H9 (cell line): ENCODE measurements around the gene SFXN1. TPM values are rescaled to one million over a fixed set of nuclear protein-coding genes. Genes with fewer than 3 reads are reported as not detected.

Source experiments
- DNase-seq: peaks from one replicate; pipeline ENCODE4 v3.0.0-alpha.2; 2017
- H2AFZ ChIP-seq: one replicate; pipeline ENCODE4 v1.6.1; 2013; ENCODE audit warnings: mild to moderate bottlenecking, low read length, control low read depth, moderate library complexity
- H2AK5ac ChIP-seq: 2 replicates; pipeline ENCODE4 v1.6.1; 2013; ENCODE audit warnings: low read length, control low read depth, mixed read lengths; ENCODE audit not compliant: insufficient read length
- H2BK120ac ChIP-seq: one replicate; pipeline ENCODE4 v1.6.1; 2013; ENCODE audit warnings: low read depth, mild to moderate bottlenecking, low read length, control low read depth, inconsistent platforms; ENCODE audit not compliant: poor library complexity, severe bottlenecking
- H2BK12ac ChIP-seq: 2 replicates; pipeline ENCODE4 v1.6.1; 2013; ENCODE audit warnings: low read length, control low read depth, mixed read lengths, low read depth; ENCODE audit not compliant: insufficient read length
- H2BK15ac ChIP-seq: 2 replicates; pipeline ENCODE4 v1.6.1; 2013; ENCODE audit warnings: low read depth, low read length, control low read depth
- H2BK20ac ChIP-seq: one replicate; pipeline ENCODE4 v1.6.1; 2013; ENCODE audit warnings: low read depth, mild to moderate bottlenecking, low read length, control low read depth, inconsistent platforms; ENCODE audit not compliant: poor library complexity, severe bottlenecking
- H2BK5ac ChIP-seq: 2 replicates; pipeline ENCODE4 v1.6.1; 2013; ENCODE audit warnings: low read length, control low read depth, mixed read lengths; ENCODE audit not compliant: insufficient read length
- H3K14ac ChIP-seq: 2 replicates; pipeline ENCODE4 v1.6.1; 2013; ENCODE audit warnings: low read length, control low read depth; ENCODE audit not compliant: insufficient read depth
- H3K18ac ChIP-seq: 2 replicates; pipeline ENCODE4 v1.6.1; 2013; ENCODE audit warnings: low read depth, mild to moderate bottlenecking, mixed read lengths, low read length, control low read depth; ENCODE audit not compliant: insufficient read length
- H3K23ac ChIP-seq: 2 replicates; pipeline ENCODE4 v1.6.1; 2013; ENCODE audit warnings: low read length, control low read depth, mixed read lengths, low read depth; ENCODE audit not compliant: insufficient read length
- H3K23me2 ChIP-seq: 2 replicates; pipeline ENCODE4 v1.6.1; 2013; ENCODE audit warnings: low read depth, mild to moderate bottlenecking, mixed read lengths, low read length, control low read depth; ENCODE audit not compliant: insufficient read length, poor library complexity, severe bottlenecking
- H3K27ac ChIP-seq: 2 replicates; pipeline ENCODE4 v1.5.1; 2013; ENCODE audit warnings: low read length, control low read depth, mixed read lengths, low read depth; ENCODE audit not compliant: insufficient read length
- H3K27me3 ChIP-seq: 2 replicates; pipeline ENCODE4 v1.6.1; 2013; ENCODE audit warnings: low read length, control low read depth, inconsistent platforms; ENCODE audit not compliant: insufficient read depth
- H3K4ac ChIP-seq: 2 replicates; pipeline ENCODE4 v1.6.1; 2013; ENCODE audit warnings: low read depth, mild to moderate bottlenecking, control low read depth, inconsistent platforms, low read length, moderate library complexity
- H3K4me1 ChIP-seq: 2 replicates; pipeline ENCODE4 v1.6.1; 2013; ENCODE audit warnings: low read length, control low read depth, inconsistent platforms; ENCODE audit not compliant: insufficient read depth
- H3K4me2 ChIP-seq: 2 replicates; pipeline ENCODE4 v1.6.1; 2013; ENCODE audit warnings: low read length, control low read depth, mixed read lengths; ENCODE audit not compliant: insufficient read length, insufficient read depth
- H3K56ac ChIP-seq: 2 replicates; pipeline ENCODE4 v1.6.1; 2013; ENCODE audit warnings: low read depth, mild to moderate bottlenecking, mixed read lengths, low read length, control low read depth; ENCODE audit not compliant: insufficient read length
- H3K79me1 ChIP-seq: 2 replicates; pipeline ENCODE4 v1.6.1; 2013; ENCODE audit warnings: low read depth, mild to moderate bottlenecking, moderate library complexity, low read length, control low read depth, inconsistent platforms; ENCODE audit not compliant: insufficient read depth, poor library complexity, severe bottlenecking
- H3K79me2 ChIP-seq: 2 replicates; pipeline ENCODE4 v1.6.1; 2013; ENCODE audit warnings: low read length, control low read depth, inconsistent platforms; ENCODE audit not compliant: insufficient read depth
- H3K9ac ChIP-seq: 2 replicates; pipeline ENCODE4 v1.6.1; 2013; ENCODE audit warnings: low read length, control low read depth, mixed read lengths; ENCODE audit not compliant: insufficient read length; ENCODE audit errors: extremely low read depth
- H3K9me3 ChIP-seq: one replicate; pipeline ENCODE4 v1.6.1; 2013; ENCODE audit warnings: low read depth, low read length, inconsistent platforms; ENCODE audit not compliant: control insufficient read depth
- H3T11ph ChIP-seq: one replicate; pipeline ENCODE4 v1.6.1; 2013; ENCODE audit warnings: mild to moderate bottlenecking, low read length, control low read depth, inconsistent platforms
- H4K20me1 ChIP-seq: one replicate; pipeline ENCODE4 v1.6.1; 2013; ENCODE audit not compliant: control insufficient read depth, insufficient read length, insufficient read depth
- H4K5ac ChIP-seq: 2 replicates; pipeline ENCODE4 v1.6.1; 2013; ENCODE audit warnings: low read depth, mild to moderate bottlenecking, mixed read lengths, low read length, control low read depth; ENCODE audit not compliant: insufficient read length
- H4K8ac ChIP-seq: replicated peaks from 2 replicates; pipeline ENCODE4 v1.6.1; 2013; ENCODE audit warnings: low read length, control low read depth, mixed read lengths, low read depth; ENCODE audit not compliant: insufficient read length
- H4K91ac ChIP-seq: 2 replicates; pipeline ENCODE4 v1.6.1; 2013; ENCODE audit warnings: low read depth, mild to moderate bottlenecking, moderate library complexity, mixed read lengths, low read length, control low read depth; ENCODE audit not compliant: insufficient read length
- H3K27ac Mint-ChIP-seq, 3 experiments: 2 replicates in 2 of 3; 3 replicates in 1 of 3; pipeline ENCODE4 v1.8.0; 2020 to 2021; ENCODE audit warnings: mixed read lengths in 3 of 3, mild to moderate bottlenecking in 1 of 3, moderate library complexity in 1 of 3
- H3K27me3 Mint-ChIP-seq: 2 replicates; pipeline ENCODE4 v1.8.0; 2021; ENCODE audit warnings: low read depth, mild to moderate bottlenecking, moderate library complexity, mixed read lengths
- H3K36me3 Mint-ChIP-seq, 3 experiments: 2 replicates in 2 of 3; 3 replicates in 1 of 3; pipeline ENCODE4 v1.8.0; 2020 to 2021; ENCODE audit warnings: low read depth in 3 of 3, mixed read lengths in 3 of 3; ENCODE audit not compliant: insufficient read depth in 1 of 3
- H3K4me1 Mint-ChIP-seq, 2 experiments: 2 replicates each; pipeline ENCODE4 v1.8.0; 2020; ENCODE audit warnings: mixed read lengths in 2 of 2
- H3K4me3 Mint-ChIP-seq, 2 experiments: 2 replicates in 1 of 2; 3 replicates in 1 of 2; pipeline ENCODE4 v1.8.0; 2020 to 2021; ENCODE audit warnings: mild to moderate bottlenecking in 2 of 2, mixed read lengths in 2 of 2, moderate library complexity in 1 of 2
- H3K9me3 Mint-ChIP-seq, 2 experiments: 2 replicates in 1 of 2; 3 replicates in 1 of 2; pipeline ENCODE4 v1.8.0; 2020; ENCODE audit warnings: mild to moderate bottlenecking in 2 of 2, mixed read lengths in 2 of 2, moderate library complexity in 1 of 2
- CTCF ChIP-seq: fragments of 200-600 bp; sonication (generic); conservative IDR thresholded peaks from 3 replicates; pipeline ENCODE4 v1.8.0; 2021; ENCODE audit warnings: antibody characterized with exemption, mild to moderate bottlenecking
- WGBS: extraction: QIAGEN DNeasy Blood & Tissue Kit; methylation state at CpG from one replicate; pipeline ENCODE4 v1.1.7; 2013; ENCODE audit warnings: missing lambda C conversion rate, low lambda C conversion rate, mixed read lengths; ENCODE audit not compliant: insufficient read length; ENCODE audit errors: extremely low coverage; 5-methylcytosine and 5-hydroxymethylcytosine counted together
- total RNA-seq: library from RNA; stranded (reverse); gene quantifications from 2 replicates; pipeline ENCODE4 v1.2.1, GENCODE V29; 2021

The SFXN1 gene
- total RNA-seq, 1 experiment from 2014 or later, result 99.2 TPM

- Mint-ChIP-seq H3K36me3 (peaks cover 0 to 4% (median 0%) of the 10 kb centered on the region in 3 experiments; a peak in 2 of 7 replicates), H3K9me3 (peaks cover 0 to 3% of the 10 kb centered on the region in 2 experiments; a peak in 2 of 5 replicates), H3K4me3 (no peak overlapping the region), H3K4me1 (peaks cover 56 to 62% of the 10 kb centered on the region in 2 experiments), H3K27me3 (0 out of 2 replicates have a peak, but pooled peaks cover 2% of the 10 kb centered on the region), H3K27ac (peak overlapping the region; percentile 69 to 96 (median 85); a peak in 3 of 7 replicates)
- peaks cover 12% of the 10 kb centered on the region for H3K4me1 ChIP-seq
- no peak overlapping the region for H2BK15ac ChIP-seq
- no peak overlapping the region for H2AK5ac ChIP-seq
- no peak overlapping the region for H2BK20ac ChIP-seq
- H4K8ac ChIP-seq, result no peak overlapping the region
- H2BK5ac ChIP-seq, result no peak overlapping the region
- H2BK120ac ChIP-seq, result peak overlapping the region; percentile 5
- H3K79me1 ChIP-seq, result no peaks in the 10 kb centered on the region
- H3K23me2 ChIP-seq, result no peaks in the 10 kb centered on the region
- H3K27me3 ChIP-seq, result no peaks in the 10 kb centered on the region
- H3K9me3 ChIP-seq, result no peaks in the 10 kb centered on the region
- H2AFZ ChIP-seq, result no peak overlapping the region
- no peak overlapping the region for H4K91ac ChIP-seq
- H3K4me2 ChIP-seq, result no peak overlapping the region
- H4K20me1 ChIP-seq, result no peaks in the 10 kb centered on the region
- no peak for DNase-seq
- no peak overlapping the region for H3K56ac ChIP-seq
- no peak overlapping the region for H3K18ac ChIP-seq
- H4K5ac ChIP-seq, result no peak overlapping the region
- TF ChIP-seq CTCF, result no peak
- peak overlapping the region; percentile 82 for H2BK12ac ChIP-seq
- H3K27ac ChIP-seq, result no peak overlapping the region
- no CpG with 5 or more reads among the region's 4 CpGs for WGBS
- no peaks in the 10 kb centered on the region for H3K79me2 ChIP-seq
- H3K4ac ChIP-seq, result no peak overlapping the region
- H3K14ac ChIP-seq, result no peak overlapping the region
- H3T11ph ChIP-seq, result no peak overlapping the region
- H3K9ac ChIP-seq, result no peak overlapping the region
- H3K23ac ChIP-seq, result no peak overlapping the region
Measured at GRCh38 chr5:175550055-175550805, 71.9 kb downstream of the SFXN1 start.
